ENCODE measurements around the gene FAAH. TPM values are rescaled to one million over a fixed set of nuclear protein-coding genes. Genes with fewer than 3 reads are reported as not detected.

The FAAH gene
- total and polyA plus RNA-seq, 10 of the 15 experiments (the other 5 are each of a cell fraction or from before 2014, with no cell fraction given) = 0.07 to 2.5 (median 0.64) TPM; not detected in 1

GRCh38 chr1:46410156-46411009 is 16.3 kb downstream of the FAAH start (continued):
- no peak for TF ChIP-seq E4F1 (IDR thresholded peaks at IDR 0.05; ENCODE audit: borderline replicate concordance, partially characterized antibody)
- TF ChIP-seq CEBPB (IDR thresholded peaks at IDR 0.05; ENCODE audit: borderline replicate concordance in 1 of 2, low read depth in 2 of 2, low read length in 2 of 2) = no peak
- no peak for TF ChIP-seq NFIC (IDR thresholded peaks at IDR 0.05; ENCODE audit: low read depth, low read length)

GRCh38 chr1:46411010-46411405 is 16.9 kb downstream of the FAAH start:
- no peaks in the 10 kb centered on the region for H4K20me1 ChIP-seq (ENCODE audit: control insufficient read depth, insufficient read depth)
- in situ Hi-C loops (cut with MboI) (no loop called here), intact Hi-C loops (cut with micrococcal nuclease; ENCODE audit: unreplicated experiment) (no loop called here)
- DNase-seq (ENCODE audit: low read depth, low spot score) = no peak
- ChIA-PET CTCF (interaction anchor here (0.7 kb wide), 1 partner anchor 116 kb away, joined by 3 read pairs; no protein-coding TSS in a partner anchor), SMC1A (ENCODE audit: uncharacterized antibody, unreplicated experiment) (no interaction called here), POLR2A (interaction anchor here (0.5 kb wide), 1 partner anchor 313 kb away, joined by 4 read pairs; no protein-coding TSS in a partner anchor), RAD21 (ENCODE audit: unreplicated experiment) (interaction anchor here (0.5 kb wide), 1 partner anchor 166 kb away, joined by 3 read pairs; no protein-coding TSS in a partner anchor)
- no peaks in the 10 kb centered on the region for H3K79me2 ChIP-seq (ENCODE audit: control insufficient read depth, insufficient read depth, low read length)
- H3K4me3 ChIP-seq = no peak overlapping the region
- 61% methylated on average over 7 of the region's 7 CpGs for WGBS (ENCODE audit: insufficient coverage, insufficient replicate concordance, low lambda C conversion rate, missing lambda C conversion rate)
- H3K27me3 ChIP-seq (replicated peaks in 1 of 2; ENCODE audit: control insufficient read depth in 2 of 2, insufficient read depth in 2 of 2, low read length in 1 of 2) = no peaks in the 10 kb centered on the region
- H2AFZ ChIP-seq (ENCODE audit: control insufficient read depth, low read depth, low read length) = no peak overlapping the region
- no peaks in the 10 kb centered on the region for H3K4me1 ChIP-seq (ENCODE audit: control insufficient read depth, insufficient read depth, low read length)
- no peaks in the 10 kb centered on the region for H3K36me3 ChIP-seq (ENCODE audit: control insufficient read depth in 2 of 2, insufficient read depth in 2 of 2, low read length in 1 of 2)
- H3K27ac ChIP-seq (ENCODE audit: control insufficient read depth, insufficient read depth) = no peak overlapping the region
- FAIRE-seq = no peak
- BruUV-seq (replicated peaks) = no TSS peak
- no peak for ATAC-seq
- no peak overlapping the region for H3K4me2 ChIP-seq (ENCODE audit: control insufficient read depth, insufficient read depth)
- H3K9me3 ChIP-seq (replicated peaks; ENCODE audit: control insufficient read depth, insufficient read depth, low read length) = no peaks in the 10 kb centered on the region; the same call in 2 of the 3 replicates
- H3K9ac ChIP-seq (ENCODE audit: control insufficient read depth, insufficient read depth, low read length) = no peak overlapping the region
- no peak for TF ChIP-seq CEBPB (IDR thresholded peaks at IDR 0.05; ENCODE audit: borderline replicate concordance in 1 of 2, low read depth in 2 of 2, low read length in 2 of 2)
- TF ChIP-seq STAT1 (conservative IDR thresholded peaks at IDR 0.05) = no peak
- TF ChIP-seq NFXL1 (IDR thresholded peaks at IDR 0.05; ENCODE audit: borderline replicate concordance) = no peak
- no peak for TF ChIP-seq RBBP5 (conservative IDR thresholded peaks at IDR 0.05)
- TF ChIP-seq ZBTB33 (IDR thresholded peaks at IDR 0.05) = no peak
- no peak for TF ChIP-seq RUNX3 (IDR thresholded peaks at IDR 0.05; ENCODE audit: low read length)
- TF ChIP-seq NKRF (conservative IDR thresholded peaks at IDR 0.05) = no peak
- TF ChIP-seq NR2C1 (IDR thresholded peaks at IDR 0.05) = no peak
- no peak for TF ChIP-seq PBX3 (IDR thresholded peaks at IDR 0.05; ENCODE audit: insufficient replicate concordance, low read depth, low read length)
- TF ChIP-seq SMAD1 (IDR thresholded peaks at IDR 0.05; ENCODE audit: low read depth, partially characterized antibody) = no peak
